Kidney (tissue), 14 donors: ENCODE data around the gene NEGR1. TPM values are rescaled to one million over a fixed set of nuclear protein-coding genes. Genes with fewer than 3 reads are reported as not detected.

Experiments
- DNase-seq, 5 donors: peaks; one replicate each; pipeline ENCODE4 v3.0.0-alpha.2; 2013 to 2020
- FAIRE-seq: peaks from 2 replicates; lab custom pipeline; 2012; peaks lifted over from hg19 to GRCh38; lab: Jason Lieb, UNC
- H3K27ac ChIP-seq, 2 donors: one replicate each; pipeline ENCODE4 v1.7.0; 2013; ENCODE audit warnings: low read depth in 2 of 2, low read length in 2 of 2, inconsistent platforms in 1 of 2
- H3K27me3 ChIP-seq: one replicate; pipeline ENCODE4 v1.7.1; 2013; ENCODE audit warnings: low read length, inconsistent platforms; ENCODE audit not compliant: control insufficient read depth, insufficient read depth
- H3K36me3 ChIP-seq, 3 donors: one replicate each; pipeline versions ENCODE4 v1.7.0 to v1.7.1; 2013; ENCODE audit warnings: low read length in 3 of 3, control low read depth in 1 of 3, inconsistent platforms in 1 of 3; ENCODE audit not compliant: insufficient read depth in 3 of 3, control insufficient read depth in 2 of 3
- H3K4me1 ChIP-seq, 3 donors: one replicate each; pipeline versions ENCODE4 v1.7.0 to v1.7.1; 2013; ENCODE audit warnings: low read length in 3 of 3, inconsistent platforms in 1 of 3, low read depth in 1 of 3; ENCODE audit not compliant: control insufficient read depth in 2 of 3, insufficient read depth in 2 of 3
- H3K4me3 ChIP-seq, 3 donors: one replicate each; pipeline versions ENCODE4 v1.7.0 to v1.8.1; 2013; ENCODE audit warnings: low read length in 3 of 3, control low read depth in 1 of 3, inconsistent platforms in 1 of 3
- H3K9ac ChIP-seq, 3 donors: one replicate each; pipeline versions ENCODE4 v1.7.0 to v1.7.1; 2013; ENCODE audit warnings: low read length in 3 of 3, control low read depth in 1 of 3, inconsistent platforms in 1 of 3
- H3K9me3 ChIP-seq, 3 donors: one replicate each; pipeline versions ENCODE4 v1.7.0 to v1.7.1; 2013; ENCODE audit warnings: low read length in 3 of 3, control low read depth in 1 of 3, inconsistent platforms in 1 of 3; ENCODE audit not compliant: control insufficient read depth in 2 of 3, insufficient read depth in 1 of 3
- CTCF ChIP-seq: IDR thresholded peaks from 3 replicates; pipeline ENCODE4 v1.5.1; 2012; ENCODE audit warnings: mild to moderate bottlenecking, moderate library complexity, borderline replicate concordance; ENCODE audit not compliant: insufficient read depth; ENCODE audit errors: extremely low read depth
- intact Hi-C: fragments of 100-400 bp; cut with DNase I; formaldehyde crosslinking; loops from one replicate; pipeline ENCODE4 v1.11.1; 2022
- polyA plus RNA-seq: library from polyadenylated mRNA; stranded (reverse); fragments of 350-450 nt; fragmentation: Illumina TruSeq; extraction: RNeasy Lipid Tissue Mini Kit (QIAGEN cat#74804); gene quantifications from one replicate; pipeline ENCODE4 v1.2.3, GENCODE V29; 2014; ENCODE audit warnings: low read depth, low replicate concordance; ENCODE audit not compliant: insufficient read depth
- total RNA-seq: library from RNA; stranded (reverse); fragmentation: NEBNext Ultra II Directional; extraction: Animal tissue kit (Norgen Biotek cat#: 25700); gene quantifications from one replicate; pipeline ENCODE4 v1.2.1, GENCODE V29; 2021
- donor health status: control.
- donor health status: control.
- donor health status: control.
- donor health status: control.
- donor health status: control.
- donor health status: DM: yes; HTN: yes; CAD: no.
- donor health status: Normal renal cell carcinoma (clear cell type).

The NEGR1 gene
- total and polyA plus RNA-seq, 2 donors from 2014 or later: 3.0 to 10.2 TPM

GRCh38 chr1:72137656-72138055, 144.7 kb downstream of the NEGR1 start:
- no peak for TF ChIP-seq CTCF
- Histone ChIP-seq H3K36me3 (no peaks in the 10 kb centered on the region), H3K27me3 (no peaks in the 10 kb centered on the region), H3K9ac (no peak overlapping the region), H3K9me3 (no peaks in the 10 kb centered on the region), H3K4me3 (no peak overlapping the region), H3K27ac (no peak overlapping the region), H3K4me1 (no peaks in the 10 kb centered on the region)
- FAIRE-seq (no peak), DNase-seq (no peak)
- intact Hi-C loops: no loop called here

DNA sequence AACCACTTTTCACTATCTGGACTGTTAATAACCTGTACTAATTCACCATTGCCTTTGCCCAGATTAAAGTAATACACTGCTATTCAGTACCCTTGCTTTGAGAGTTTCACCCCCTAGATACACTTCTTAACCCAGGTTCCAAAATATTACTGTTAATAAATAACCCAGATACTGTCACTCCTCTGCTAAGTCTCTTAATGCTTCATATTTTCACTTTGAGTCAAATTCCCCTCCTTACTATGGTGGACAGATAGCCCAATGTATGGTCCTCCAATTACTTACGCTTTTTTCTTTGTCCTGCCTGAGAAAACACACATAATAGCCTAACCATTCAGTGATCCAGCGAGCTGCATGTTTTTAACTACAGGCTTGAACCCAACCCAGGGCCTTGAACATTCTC, 152.5 kb downstream of the NEGR1 start:
- TF ChIP-seq CTCF: no peak
- Histone ChIP-seq H3K27ac (no peak overlapping the region), H3K4me3 (no peak overlapping the region), H3K4me1 (no peaks in the 10 kb centered on the region), H3K9me3 (no peaks in the 10 kb centered on the region), H3K27me3 (no peaks in the 10 kb centered on the region), H3K36me3 (no peaks in the 10 kb centered on the region), H3K9ac (no peak overlapping the region)
- DNase-seq (no peak), FAIRE-seq (no peak)
- intact Hi-C loops: no loop called here

DNA sequence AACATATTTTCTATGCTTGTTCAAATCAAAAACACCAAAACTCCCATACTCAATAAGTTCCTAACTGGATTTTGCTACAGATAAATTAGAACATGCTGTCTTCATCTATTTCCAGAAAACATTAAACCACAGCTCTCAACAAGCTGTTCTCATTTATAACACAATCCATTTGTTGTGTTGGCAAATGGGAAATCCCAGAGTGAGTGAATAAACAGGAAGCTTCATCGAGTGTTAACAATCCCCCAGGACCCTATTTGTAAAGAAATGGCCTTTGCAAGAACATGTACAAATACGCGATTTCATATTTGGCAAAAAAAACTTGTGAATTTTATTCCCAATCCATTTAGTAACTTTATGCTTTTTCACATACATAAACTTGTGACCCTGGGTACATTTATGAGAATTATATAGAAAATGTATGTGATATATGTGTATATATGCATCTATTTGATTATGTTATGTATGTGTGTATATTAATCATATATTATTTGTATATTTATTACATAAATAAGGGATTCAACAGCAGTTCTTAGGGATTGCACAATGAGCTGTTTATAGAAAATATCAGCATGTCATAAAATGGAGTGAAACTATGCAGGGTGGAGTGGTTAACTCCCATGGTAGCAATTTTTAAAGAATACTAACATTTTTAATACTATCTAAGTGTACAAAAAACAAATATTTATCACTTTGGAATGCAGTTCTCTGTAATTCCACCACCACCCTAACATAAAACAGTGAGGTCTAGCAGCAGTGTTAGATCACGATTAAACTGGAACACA, 160.0 kb downstream of the NEGR1 start:
- Histone ChIP-seq H3K27ac (no peak overlapping the region), H3K9ac (no peak overlapping the region), H3K27me3 (no peaks in the 10 kb centered on the region), H3K4me1 (no peaks in the 10 kb centered on the region), H3K9me3 (no peaks in the 10 kb centered on the region), H3K36me3 (no peaks in the 10 kb centered on the region), H3K4me3 (no peak overlapping the region)
- no peak for TF ChIP-seq CTCF
- DNase-seq: peak in 2 of 5 donors; percentile 25 to 71
- intact Hi-C loops: no loop called here
- peak; percentile 30 for FAIRE-seq
